ENCODE measurements around the gene SLC38A9.
A peak's percentile ranks its signal among the peaks of the same experiment; 100 is the strongest.
"Not testable (repeated sequence)": the region's sequence is repeated elsewhere in the genome, so short reads cannot be mapped to it uniquely, and the experiment has no call there.

SLC38A9 gene

GRCh38 chr5:55712023-55712859 is at the start of gene SLC38A9:
Gene SLC38A9, minus strand, starts transcription at chr5:55712324. Its CDS starts 14,366 bp downstream, at chr5:55697958.
- no peak within 1 kb of the TSS for H3K27ac ChIP-seq (ENCODE audit: low read depth, low read length)
- no peaks in the 10 kb centered on the region for H3K9me3 ChIP-seq (ENCODE audit: control insufficient read depth in 1 of 2, low read length in 2 of 2)
- peaks cover 5 to 8% of the 10 kb centered on the region in 2 donors for H3K36me3 ChIP-seq (ENCODE audit: control insufficient read depth in 1 of 2, insufficient read depth in 2 of 2, low read length in 2 of 2)
- peak within 1 kb of the TSS; percentile 74 to 85 for H3K9ac ChIP-seq (ENCODE audit: low read depth in 1 of 2, low read length in 2 of 2)
- no peaks in the 10 kb centered on the region for H3K27me3 ChIP-seq (ENCODE audit: control insufficient read depth in 1 of 2, insufficient read depth in 2 of 2, low read length in 2 of 2)
- H3K4me3 ChIP-seq (ENCODE audit: low read depth in 1 of 2, low read length in 2 of 2), result peak within 1 kb of the TSS; percentile 83 to 99
- H3K4me1 ChIP-seq (ENCODE audit: control insufficient read depth in 1 of 2, insufficient read depth in 2 of 2, low read length in 2 of 2), result peaks cover 4 to 13% of the 10 kb centered on the region in 2 donors

GRCh38 chr5:55761721-55762120 is 49.6 kb upstream of the SLC38A9 start:
- H3K9me3 ChIP-seq (ENCODE audit: control insufficient read depth in 1 of 2, low read length in 2 of 2); H3K4me1 ChIP-seq (ENCODE audit: control insufficient read depth in 1 of 2, insufficient read depth in 2 of 2, low read length in 2 of 2); H3K4me3 ChIP-seq (ENCODE audit: low read depth in 1 of 2, low read length in 2 of 2); H3K27me3 ChIP-seq (ENCODE audit: control insufficient read depth in 1 of 2, insufficient read depth in 2 of 2, low read length in 2 of 2); H3K9ac ChIP-seq (ENCODE audit: low read depth in 1 of 2, low read length in 2 of 2); H3K27ac ChIP-seq (ENCODE audit: low read depth, low read length); H3K36me3 ChIP-seq (ENCODE audit: control insufficient read depth in 1 of 2, insufficient read depth in 2 of 2, low read length in 2 of 2): not testable (repeated sequence)

- H3K27me3 ChIP-seq (ENCODE audit: control insufficient read depth in 1 of 2, insufficient read depth in 2 of 2, low read length in 2 of 2), result no peaks in the 10 kb centered on the region
- H3K27ac ChIP-seq (ENCODE audit: low read depth, low read length), result no peak overlapping the region
- H3K4me1 ChIP-seq (ENCODE audit: control insufficient read depth in 1 of 2, insufficient read depth in 2 of 2, low read length in 2 of 2), result no peaks in the 10 kb centered on the region
- no peak overlapping the region for H3K4me3 ChIP-seq (ENCODE audit: low read depth in 1 of 2, low read length in 2 of 2)
- no peak overlapping the region for H3K9ac ChIP-seq (ENCODE audit: low read depth in 1 of 2, low read length in 2 of 2)
- H3K36me3 ChIP-seq (ENCODE audit: control insufficient read depth in 1 of 2, insufficient read depth in 2 of 2, low read length in 2 of 2), result no peaks in the 10 kb centered on the region
- no peaks in the 10 kb centered on the region for H3K9me3 ChIP-seq (ENCODE audit: control insufficient read depth in 1 of 2, low read length in 2 of 2)
Measured at GRCh38 chr5:55758714-55759113, 46.6 kb upstream of the SLC38A9 start.

- Histone ChIP-seq H3K27me3 (ENCODE audit: control insufficient read depth in 1 of 2, insufficient read depth in 2 of 2, low read length in 2 of 2) (no peaks in the 10 kb centered on the region), H3K4me3 (ENCODE audit: low read depth in 1 of 2, low read length in 2 of 2) (no peak overlapping the region), H3K27ac (ENCODE audit: low read depth, low read length) (no peak overlapping the region), H3K4me1 (ENCODE audit: control insufficient read depth in 1 of 2, insufficient read depth in 2 of 2, low read length in 2 of 2) (no peaks in the 10 kb centered on the region), H3K9ac (ENCODE audit: low read depth in 1 of 2, low read length in 2 of 2) (no peak overlapping the region), H3K9me3 (ENCODE audit: control insufficient read depth in 1 of 2, low read length in 2 of 2) (no peaks in the 10 kb centered on the region), H3K36me3 (ENCODE audit: control insufficient read depth in 1 of 2, insufficient read depth in 2 of 2, low read length in 2 of 2) (no peaks in the 10 kb centered on the region)
Measured at GRCh38 chr5:55758231-55758630, 46.1 kb upstream of the SLC38A9 start.

GRCh38 chr5:55750499-55750898 is 38.4 kb upstream of the SLC38A9 start:
- Histone ChIP-seq H3K36me3 (ENCODE audit: control insufficient read depth in 1 of 2, insufficient read depth in 2 of 2, low read length in 2 of 2) (no peaks in the 10 kb centered on the region), H3K27me3 (ENCODE audit: control insufficient read depth in 1 of 2, insufficient read depth in 2 of 2, low read length in 2 of 2) (no peaks in the 10 kb centered on the region), H3K4me1 (ENCODE audit: control insufficient read depth in 1 of 2, insufficient read depth in 2 of 2, low read length in 2 of 2) (no peaks in the 10 kb centered on the region), H3K9me3 (ENCODE audit: control insufficient read depth in 1 of 2, low read length in 2 of 2) (no peaks in the 10 kb centered on the region), H3K9ac (ENCODE audit: low read depth in 1 of 2, low read length in 2 of 2) (no peak overlapping the region), H3K4me3 (ENCODE audit: low read depth in 1 of 2, low read length in 2 of 2) (no peak overlapping the region), H3K27ac (ENCODE audit: low read depth, low read length) (no peak overlapping the region)

GRCh38 chr5:55750063-55750462 is 37.9 kb upstream of the SLC38A9 start:
- Histone ChIP-seq H3K36me3 (ENCODE audit: control insufficient read depth in 1 of 2, insufficient read depth in 2 of 2, low read length in 2 of 2) (no peaks in the 10 kb centered on the region), H3K27ac (ENCODE audit: low read depth, low read length) (no peak overlapping the region), H3K9ac (ENCODE audit: low read depth in 1 of 2, low read length in 2 of 2) (no peak overlapping the region), H3K4me3 (ENCODE audit: low read depth in 1 of 2, low read length in 2 of 2) (no peak overlapping the region), H3K27me3 (ENCODE audit: control insufficient read depth in 1 of 2, insufficient read depth in 2 of 2, low read length in 2 of 2) (no peaks in the 10 kb centered on the region), H3K9me3 (ENCODE audit: control insufficient read depth in 1 of 2, low read length in 2 of 2) (no peaks in the 10 kb centered on the region), H3K4me1 (ENCODE audit: control insufficient read depth in 1 of 2, insufficient read depth in 2 of 2, low read length in 2 of 2) (no peaks in the 10 kb centered on the region)

GRCh38 chr5:55749387-55749786 is 37.3 kb upstream of the SLC38A9 start:
- Histone ChIP-seq H3K9ac (ENCODE audit: low read depth in 1 of 2, low read length in 2 of 2) (no peak overlapping the region), H3K4me3 (ENCODE audit: low read depth in 1 of 2, low read length in 2 of 2) (no peak overlapping the region), H3K27ac (ENCODE audit: low read depth, low read length) (no peak overlapping the region), H3K4me1 (ENCODE audit: control insufficient read depth in 1 of 2, insufficient read depth in 2 of 2, low read length in 2 of 2) (no peaks in the 10 kb centered on the region), H3K36me3 (ENCODE audit: control insufficient read depth in 1 of 2, insufficient read depth in 2 of 2, low read length in 2 of 2) (no peaks in the 10 kb centered on the region), H3K9me3 (ENCODE audit: control insufficient read depth in 1 of 2, low read length in 2 of 2) (no peaks in the 10 kb centered on the region), H3K27me3 (ENCODE audit: control insufficient read depth in 1 of 2, insufficient read depth in 2 of 2, low read length in 2 of 2) (no peaks in the 10 kb centered on the region)

- H3K9me3 ChIP-seq (ENCODE audit: control insufficient read depth in 1 of 2, low read length in 2 of 2), result no peaks in the 10 kb centered on the region
- H3K4me1 ChIP-seq (ENCODE audit: control insufficient read depth in 1 of 2, insufficient read depth in 2 of 2, low read length in 2 of 2), result no peaks in the 10 kb centered on the region
- no peak overlapping the region for H3K27ac ChIP-seq (ENCODE audit: low read depth, low read length)
- no peaks in the 10 kb centered on the region for H3K36me3 ChIP-seq (ENCODE audit: control insufficient read depth in 1 of 2, insufficient read depth in 2 of 2, low read length in 2 of 2)
- no peaks in the 10 kb centered on the region for H3K27me3 ChIP-seq (ENCODE audit: control insufficient read depth in 1 of 2, insufficient read depth in 2 of 2, low read length in 2 of 2)
- H3K4me3 ChIP-seq (ENCODE audit: low read depth in 1 of 2, low read length in 2 of 2), result no peak overlapping the region
- H3K9ac ChIP-seq (ENCODE audit: low read depth in 1 of 2, low read length in 2 of 2), result no peak overlapping the region
Measured at GRCh38 chr5:55747778-55748318, 35.7 kb upstream of the SLC38A9 start.

GRCh38 chr5:55742778-55743177 is 30.7 kb upstream of the SLC38A9 start:
- H3K9ac ChIP-seq (ENCODE audit: low read depth in 1 of 2, low read length in 2 of 2), result no peak overlapping the region
- H3K4me3 ChIP-seq (ENCODE audit: low read depth in 1 of 2, low read length in 2 of 2), result no peak overlapping the region
- no peak overlapping the region for H3K27ac ChIP-seq (ENCODE audit: low read depth, low read length)
- no peaks in the 10 kb centered on the region for H3K4me1 ChIP-seq (ENCODE audit: control insufficient read depth in 1 of 2, insufficient read depth in 2 of 2, low read length in 2 of 2)
- H3K36me3 ChIP-seq (ENCODE audit: control insufficient read depth in 1 of 2, insufficient read depth in 2 of 2, low read length in 2 of 2), result no peaks in the 10 kb centered on the region
- H3K27me3 ChIP-seq (ENCODE audit: control insufficient read depth in 1 of 2, insufficient read depth in 2 of 2, low read length in 2 of 2), result no peaks in the 10 kb centered on the region
- H3K9me3 ChIP-seq (ENCODE audit: control insufficient read depth in 1 of 2, low read length in 2 of 2), result no peaks in the 10 kb centered on the region

GRCh38 chr5:55737793-55738192 is 25.7 kb upstream of the SLC38A9 start, which contains the start of gene DDX4:
Gene DDX4, plus strand, starts transcription at chr5:55738061. Its CDS starts 903 bp downstream, at chr5:55738964.
- Histone ChIP-seq H3K27ac (ENCODE audit: low read depth, low read length) (no peak within 1 kb of the TSS), H3K27me3 (ENCODE audit: control insufficient read depth in 1 of 2, insufficient read depth in 2 of 2, low read length in 2 of 2) (no peaks in the 10 kb centered on the region), H3K9ac (ENCODE audit: low read depth in 1 of 2, low read length in 2 of 2) (no peak within 1 kb of the TSS), H3K4me1 (ENCODE audit: control insufficient read depth in 1 of 2, insufficient read depth in 2 of 2, low read length in 2 of 2) (no peaks in the 10 kb centered on the region), H3K4me3 (ENCODE audit: low read depth in 1 of 2, low read length in 2 of 2) (no peak within 1 kb of the TSS), H3K9me3 (ENCODE audit: control insufficient read depth in 1 of 2, low read length in 2 of 2) (no peaks in the 10 kb centered on the region), H3K36me3 (ENCODE audit: control insufficient read depth in 1 of 2, insufficient read depth in 2 of 2, low read length in 2 of 2) (no peaks in the 10 kb centered on the region)
